GM19351 (cell line): ENCODE data around the gene NLRP13.

Experiments used
- ATAC-seq: cut with Tn5 transposase; IDR thresholded peaks from one replicate; pipeline ENCODE4 v1.9.1; 2021; ENCODE audit warnings: mild to moderate bottlenecking, moderate library complexity; ENCODE audit not compliant: unreplicated experiment

Gene NLRP13

GRCh38 chr19:55907286-55907685, 24.9 kb downstream of the NLRP13 start:
- no peak for ATAC-seq

DNA sequence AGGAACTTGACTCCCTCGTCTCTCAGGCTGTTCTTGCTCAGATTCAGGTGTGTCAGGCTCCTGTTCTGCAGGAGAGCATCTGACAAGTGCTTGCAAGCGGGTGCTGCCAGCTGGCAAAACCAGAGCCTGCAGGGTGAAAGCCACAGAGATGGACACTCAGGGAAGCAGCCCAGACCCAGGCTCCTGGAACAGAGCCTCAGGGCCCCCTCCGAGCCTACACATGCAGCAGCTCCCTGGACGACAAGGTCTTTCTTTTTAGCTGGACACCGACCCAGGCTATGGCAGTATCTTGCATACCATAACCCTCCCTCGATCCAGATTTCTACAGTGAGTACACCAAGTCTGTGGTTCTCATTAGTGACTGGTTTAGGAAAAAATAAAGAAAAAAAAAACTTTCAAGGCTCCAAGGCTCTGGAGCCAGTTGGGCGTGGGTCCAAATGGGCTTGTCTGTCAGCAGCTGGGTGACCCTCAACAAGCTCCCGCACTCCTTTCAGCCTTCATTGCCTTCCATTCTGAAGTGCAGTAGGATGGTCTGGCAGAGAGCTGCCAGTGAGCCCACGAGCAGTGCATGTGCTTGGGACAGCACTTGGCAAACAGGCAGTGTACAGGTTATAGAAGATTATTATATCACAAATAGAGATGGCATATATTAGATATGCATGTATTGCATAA, 29.9 kb downstream of the NLRP13 start:
- ATAC-seq = no peak

GRCh38 chr19:55901369-55902079, 30.6 kb downstream of the NLRP13 start:
- no peak for ATAC-seq

DNA sequence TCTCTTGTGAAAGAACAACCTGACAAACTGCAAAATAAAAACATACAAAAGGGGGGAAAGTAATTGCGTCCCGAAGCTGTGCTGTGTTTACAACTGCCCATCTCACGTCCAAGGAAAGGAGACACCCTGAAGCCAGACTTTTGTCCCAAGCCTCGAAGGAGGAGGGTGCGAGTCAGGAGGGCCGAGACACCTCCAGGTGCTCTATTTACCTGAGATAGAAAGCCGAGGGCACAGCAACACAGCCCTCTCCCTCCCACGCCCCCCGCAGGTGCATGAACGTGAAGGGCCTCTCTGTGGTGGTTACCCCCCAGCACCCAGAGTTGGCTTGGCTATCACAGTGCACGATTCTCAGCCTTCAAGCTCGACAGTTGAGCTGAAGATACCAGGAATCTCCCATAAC, 33.2 kb downstream of the NLRP13 start:
- ATAC-seq = no peak

DNA sequence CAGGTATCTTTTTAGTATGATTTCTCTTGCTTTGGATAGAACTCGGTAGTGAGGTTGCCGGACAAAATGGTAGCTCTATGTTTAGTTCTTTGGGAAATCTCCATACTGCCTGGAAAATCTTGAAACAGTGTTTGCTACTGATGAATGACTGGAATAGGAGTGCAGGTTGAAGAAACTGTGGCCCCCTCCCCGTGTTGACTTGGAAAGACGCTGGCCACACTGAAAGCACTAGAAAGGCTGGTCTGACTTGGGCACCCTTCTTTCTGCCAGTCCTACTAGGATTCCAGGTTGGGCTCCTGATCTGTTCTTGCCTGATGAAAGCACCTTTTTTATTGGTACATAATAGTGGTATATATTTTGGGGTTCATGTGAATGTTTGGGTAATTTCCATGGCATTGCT, 49.5 kb downstream of the NLRP13 start:
- no peak for ATAC-seq

- no peak for ATAC-seq
These were observed 54.9 kb downstream of the NLRP13 start for GRCh38 chr19:55877211-55877610.

- ATAC-seq = no peak
These were observed 61.4 kb downstream of the NLRP13 start for GRCh38 chr19:55870736-55871135.

DNA sequence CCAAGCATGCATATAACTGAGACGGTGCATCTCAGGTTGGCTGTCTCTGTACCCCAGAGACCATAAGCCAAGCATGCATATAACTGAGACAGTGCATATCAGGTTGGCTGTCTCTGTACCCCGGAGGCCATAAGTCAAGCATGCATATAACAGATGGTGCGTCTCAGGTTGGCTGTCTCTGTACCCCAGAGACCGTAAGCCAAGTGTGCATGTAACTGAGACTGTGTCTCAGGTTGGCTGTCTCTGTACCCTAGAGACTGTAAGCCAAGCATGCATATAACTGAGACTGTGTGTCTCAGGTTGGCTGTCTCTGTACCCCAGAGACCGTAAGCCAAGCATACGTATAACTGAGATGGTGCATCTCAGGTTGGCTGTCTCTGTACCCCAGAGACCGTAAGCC, 65.0 kb downstream of the NLRP13 start:
- no peak for ATAC-seq

DNA sequence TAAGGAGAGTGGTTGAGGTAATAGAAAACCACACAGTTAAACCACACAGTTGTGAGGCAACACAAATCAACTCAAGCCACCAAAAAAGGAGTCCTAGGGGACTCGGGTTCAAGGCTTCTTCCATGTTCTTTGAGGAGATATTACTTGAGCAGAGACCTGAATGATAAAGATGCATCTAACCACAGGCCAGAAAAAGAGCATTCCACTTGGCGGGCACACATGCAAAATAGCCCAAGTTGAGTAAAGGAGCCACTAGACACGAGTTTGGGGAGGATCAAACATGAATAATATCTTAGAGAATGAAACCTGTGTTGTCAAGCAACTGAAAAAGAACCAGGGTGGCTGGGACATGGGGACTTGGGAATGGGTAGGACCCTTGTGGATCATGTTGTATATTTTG, 65.6 kb downstream of the NLRP13 start:
- no peak for ATAC-seq

DNA sequence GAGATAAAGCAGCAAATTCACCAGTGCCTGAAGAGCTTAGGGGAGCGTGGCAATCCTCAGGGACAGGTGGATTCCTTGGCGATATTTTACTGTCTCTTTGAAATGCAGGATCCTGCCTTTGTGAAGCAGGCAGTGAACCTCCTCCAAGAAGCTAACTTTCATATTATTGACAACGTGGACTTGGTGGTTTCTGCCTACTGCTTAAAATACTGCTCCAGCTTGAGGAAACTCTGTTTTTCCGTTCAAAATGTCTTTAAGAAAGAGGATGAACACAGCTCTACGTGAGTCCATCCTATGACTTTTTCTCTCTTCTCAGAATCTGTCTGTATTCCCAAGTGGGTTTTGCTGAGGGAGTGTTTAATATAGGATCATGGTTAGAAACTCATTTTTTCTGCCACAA, 73.2 kb downstream of the NLRP13 start:
- no peak for ATAC-seq

- no peak for ATAC-seq
These were observed 73.7 kb downstream of the NLRP13 start for GRCh38 chr19:55858401-55858800.

- ATAC-seq = no peak
These were observed 74.2 kb downstream of the NLRP13 start for GRCh38 chr19:55857974-55858373.

GRCh38 chr19:55857149-55857548, 75.0 kb downstream of the NLRP13 start:
- ATAC-seq = no peak

GRCh38 chr19:55855160-55855559, 77.0 kb downstream of the NLRP13 start:
- no peak for ATAC-seq
